ENCODE measurements around the gene NFKBIE. TPM values are rescaled to one million over a fixed set of nuclear protein-coding genes. Genes with fewer than 3 reads are reported as not detected.

The NFKBIE gene
- polyA plus RNA-seq, 1 donor (not counting 4 experiments of a cell fraction or from before 2014, with no cell fraction given) = 7.3 TPM

DNA sequence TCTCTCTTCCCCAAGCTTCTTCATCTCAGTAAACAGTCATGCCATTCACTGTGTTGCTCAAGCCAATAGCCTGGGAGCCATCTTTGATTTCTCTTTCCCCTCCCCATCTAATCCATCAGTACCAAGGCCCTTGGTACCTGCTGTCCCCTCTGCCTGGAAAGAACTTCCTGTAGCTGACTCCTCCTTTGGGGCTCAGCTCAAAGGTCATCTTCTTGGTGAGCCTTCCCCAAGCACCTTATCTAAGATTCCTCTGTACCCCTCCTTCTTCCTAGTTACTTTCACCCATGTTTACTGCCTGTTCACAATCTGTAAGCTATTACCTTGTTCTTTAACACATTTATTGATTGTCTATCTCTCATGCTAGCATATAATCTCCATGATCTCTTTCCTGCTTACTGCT lies 44.3 kb upstream of the NFKBIE start:
- H3K4me2 ChIP-seq (ENCODE audit: control insufficient read depth, extremely low read depth, insufficient read depth, low read depth, low read length) = no peak overlapping the region
- H3K9me3 ChIP-seq (ENCODE audit: control insufficient read depth, low read depth, low read length) = no peaks in the 10 kb centered on the region
- FAIRE-seq = no peak
- H3K36me3 ChIP-seq (ENCODE audit: control insufficient read depth in 2 of 2, extremely low read depth in 1 of 2, insufficient read depth in 2 of 2, low read length in 2 of 2) = peaks cover 19 to 38% of the 10 kb centered on the region in 2 experiments
- peaks cover 19% of the 10 kb centered on the region for H3K4me1 ChIP-seq (ENCODE audit: control insufficient read depth, extremely low read depth, insufficient read depth, low read length)
- no peak overlapping the region for H3K4me3 ChIP-seq (ENCODE audit: control insufficient read depth in 2 of 3, extremely low read depth in 1 of 3, insufficient read depth in 2 of 3, low read depth in 1 of 3, low read length in 3 of 3)
- H3K9ac ChIP-seq (ENCODE audit: control insufficient read depth, extremely low read depth, insufficient read depth, low read length) = no peak overlapping the region
- no peak overlapping the region for H3K27ac ChIP-seq (ENCODE audit: control insufficient read depth, insufficient read depth, low read length)
- H3K79me2 ChIP-seq (ENCODE audit: control insufficient read depth, insufficient read depth, low read length) = peaks cover 12% of the 10 kb centered on the region
- DNase-seq (ENCODE audit: low read depth, low spot score) = no peak
- H3K9me1 ChIP-seq (ENCODE audit: control insufficient read depth, extremely low read depth, insufficient read depth, low read length) = no peaks in the 10 kb centered on the region
- no peaks in the 10 kb centered on the region for H4K20me1 ChIP-seq (ENCODE audit: control insufficient read depth, extremely low read depth, insufficient read depth, low read length)
- dilution Hi-C loops (cut with MboI; ENCODE audit: extremely low pct_ligation_motif_present, low sequenced_read_pairs) = no loop called here
- no peak overlapping the region for H2AFZ ChIP-seq (ENCODE audit: control insufficient read depth, low read length)
- no peak for TF ChIP-seq EZH2 (IDR thresholded peaks at IDR 0.05; ENCODE audit: low read length)
- TF ChIP-seq, protein P1, sequence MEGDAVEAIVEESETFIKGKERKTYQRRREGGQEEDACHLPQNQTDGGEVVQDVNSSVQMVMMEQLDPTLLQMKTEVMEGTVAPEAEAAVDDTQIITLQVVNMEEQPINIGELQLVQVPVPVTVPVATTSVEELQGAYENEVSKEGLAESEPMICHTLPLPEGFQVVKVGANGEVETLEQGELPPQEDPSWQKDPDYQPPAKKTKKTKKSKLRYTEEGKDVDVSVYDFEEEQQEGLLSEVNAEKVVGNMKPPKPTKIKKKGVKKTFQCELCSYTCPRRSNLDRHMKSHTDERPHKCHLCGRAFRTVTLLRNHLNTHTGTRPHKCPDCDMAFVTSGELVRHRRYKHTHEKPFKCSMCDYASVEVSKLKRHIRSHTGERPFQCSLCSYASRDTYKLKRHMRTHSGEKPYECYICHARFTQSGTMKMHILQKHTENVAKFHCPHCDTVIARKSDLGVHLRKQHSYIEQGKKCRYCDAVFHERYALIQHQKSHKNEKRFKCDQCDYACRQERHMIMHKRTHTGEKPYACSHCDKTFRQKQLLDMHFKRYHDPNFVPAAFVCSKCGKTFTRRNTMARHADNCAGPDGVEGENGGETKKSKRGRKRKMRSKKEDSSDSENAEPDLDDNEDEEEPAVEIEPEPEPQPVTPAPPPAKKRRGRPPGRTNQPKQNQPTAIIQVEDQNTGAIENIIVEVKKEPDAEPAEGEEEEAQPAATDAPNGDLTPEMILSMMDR (optimal IDR thresholded peaks at IDR 0.05 in 1 of 3, IDR thresholded peaks at IDR 0.05 in 1 of 3, conservative IDR thresholded peaks at IDR 0.05 in 1 of 3; ENCODE audit: extremely low read depth in 1 of 3, insufficient read depth in 2 of 3, low read length in 3 of 3) = no peak
- H3K27me3 ChIP-seq (ENCODE audit: control insufficient read depth, extremely low read depth, insufficient read depth, low read length) = no peaks in the 10 kb centered on the region

DNA sequence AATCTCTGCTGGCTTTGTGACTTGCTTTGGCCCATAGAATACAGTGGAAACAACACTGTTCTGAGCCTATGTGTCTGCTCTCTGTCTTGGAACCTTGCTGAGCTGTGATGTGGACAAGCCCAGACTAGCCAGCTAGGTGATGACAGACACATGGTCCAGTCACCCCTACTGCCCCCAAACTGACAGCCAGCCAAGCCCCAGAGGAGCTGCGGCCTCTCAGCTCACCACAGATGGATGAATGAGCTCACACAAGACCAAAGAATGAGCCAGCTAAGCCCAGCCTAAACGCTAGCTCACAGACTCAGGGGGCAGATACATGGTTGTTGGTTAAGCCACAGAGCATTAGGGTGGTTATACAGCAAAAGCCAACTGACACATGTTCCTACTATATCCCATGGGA lies 43.7 kb upstream of the NFKBIE start:
- dilution Hi-C loops (cut with MboI; ENCODE audit: extremely low pct_ligation_motif_present, low sequenced_read_pairs) = no loop called here
- peak overlapping the region; percentile 30 for H3K4me2 ChIP-seq (ENCODE audit: control insufficient read depth, extremely low read depth, insufficient read depth, low read depth, low read length)
- TF ChIP-seq EZH2 (IDR thresholded peaks at IDR 0.05; ENCODE audit: low read length) = no peak
- TF ChIP-seq, protein P1 (optimal IDR thresholded peaks at IDR 0.05 in 1 of 3, IDR thresholded peaks at IDR 0.05 in 1 of 3, conservative IDR thresholded peaks at IDR 0.05 in 1 of 3; ENCODE audit: extremely low read depth in 1 of 3, insufficient read depth in 2 of 3, low read length in 3 of 3) = no peak
- no peak overlapping the region for H2AFZ ChIP-seq (ENCODE audit: control insufficient read depth, low read length)
- DNase-seq (ENCODE audit: low read depth, low spot score) (peak; percentile 30), FAIRE-seq (peak; percentile 80)
- H3K9me3 ChIP-seq (ENCODE audit: control insufficient read depth, low read depth, low read length) = no peaks in the 10 kb centered on the region
- no peaks in the 10 kb centered on the region for H3K27me3 ChIP-seq (ENCODE audit: control insufficient read depth, extremely low read depth, insufficient read depth, low read length)
- H3K27ac ChIP-seq (ENCODE audit: control insufficient read depth, insufficient read depth, low read length) = peak overlapping the region; percentile 4
- peaks cover 12% of the 10 kb centered on the region for H3K79me2 ChIP-seq (ENCODE audit: control insufficient read depth, insufficient read depth, low read length)
- no peak overlapping the region for H3K9ac ChIP-seq (ENCODE audit: control insufficient read depth, extremely low read depth, insufficient read depth, low read length)
- H3K4me3 ChIP-seq (ENCODE audit: control insufficient read depth in 2 of 3, extremely low read depth in 1 of 3, insufficient read depth in 2 of 3, low read depth in 1 of 3, low read length in 3 of 3) = no peak overlapping the region
- H3K9me1 ChIP-seq (ENCODE audit: control insufficient read depth, extremely low read depth, insufficient read depth, low read length) = no peaks in the 10 kb centered on the region
- H3K36me3 ChIP-seq (ENCODE audit: control insufficient read depth in 2 of 2, extremely low read depth in 1 of 2, insufficient read depth in 2 of 2, low read length in 2 of 2) = peaks cover 25 to 43% of the 10 kb centered on the region in 2 experiments
- no peaks in the 10 kb centered on the region for H4K20me1 ChIP-seq (ENCODE audit: control insufficient read depth, extremely low read depth, insufficient read depth, low read length)
- peaks cover 19% of the 10 kb centered on the region for H3K4me1 ChIP-seq (ENCODE audit: control insufficient read depth, extremely low read depth, insufficient read depth, low read length)
